ENCODE measurements around the gene DENR.

Gene DENR

GRCh38 chr12:122788387-122788786 is 35.8 kb downstream of the DENR start:
- no peaks in the 10 kb centered on the region; the same call in 1 of the 2 replicates for H3K36me3 ChIP-seq (ENCODE audit: insufficient read depth, low read length)
- no peaks in the 10 kb centered on the region for H3K4me1 ChIP-seq (ENCODE audit: insufficient read depth, low read length, severe bottlenecking)
- no peaks in the 10 kb centered on the region for H3K79me2 ChIP-seq (ENCODE audit: insufficient read depth, low read length)
- H2AFZ ChIP-seq (ENCODE audit: low read length): no peak overlapping the region
- no peak overlapping the region for H3K9ac ChIP-seq (ENCODE audit: low read length)
- H3K27ac ChIP-seq (ENCODE audit: low read depth, low read length, poor library complexity, severe bottlenecking): no peak overlapping the region
- no peaks in the 10 kb centered on the region for H3K9me3 ChIP-seq (ENCODE audit: low read length)
- H3F3A ChIP-seq (ENCODE audit: insufficient read depth, low read length): no peaks in the 10 kb centered on the region
- H3K4me3 ChIP-seq (ENCODE audit: low read depth, low read length, poor library complexity, severe bottlenecking): no peak overlapping the region
- no peak for TF ChIP-seq CTCF (IDR thresholded peaks at IDR 0.05; ENCODE audit: low read length)
- TF ChIP-seq EZH2 (IDR thresholded peaks at IDR 0.05; ENCODE audit: borderline replicate concordance, low read length): no peak
- H3K27me3 ChIP-seq (ENCODE audit: insufficient read depth, low read length): no peaks in the 10 kb centered on the region
- no peaks in the 10 kb centered on the region for H3K9me2 ChIP-seq (ENCODE audit: low read depth, low read length)
- H4K20me1 ChIP-seq (ENCODE audit: insufficient read depth, low read length): no peaks in the 10 kb centered on the region
- no peak overlapping the region for H3K4me2 ChIP-seq (ENCODE audit: low read length)

- no peaks in the 10 kb centered on the region for H3K9me2 ChIP-seq (ENCODE audit: low read depth, low read length)
- no peak overlapping the region for H2AFZ ChIP-seq (ENCODE audit: low read length)
- H3K4me3 ChIP-seq (ENCODE audit: low read depth, low read length, poor library complexity, severe bottlenecking): no peak overlapping the region
- no peak overlapping the region for H3K27ac ChIP-seq (ENCODE audit: low read depth, low read length, poor library complexity, severe bottlenecking)
- H3K9me3 ChIP-seq (ENCODE audit: low read length): no peaks in the 10 kb centered on the region
- H3K4me2 ChIP-seq (ENCODE audit: low read length): no peak overlapping the region
- H3K4me1 ChIP-seq (ENCODE audit: insufficient read depth, low read length, severe bottlenecking): no peaks in the 10 kb centered on the region
- no peaks in the 10 kb centered on the region for H3K79me2 ChIP-seq (ENCODE audit: insufficient read depth, low read length)
- no peaks in the 10 kb centered on the region for H3F3A ChIP-seq (ENCODE audit: insufficient read depth, low read length)
- no peaks in the 10 kb centered on the region for H3K27me3 ChIP-seq (ENCODE audit: insufficient read depth, low read length)
- no peaks in the 10 kb centered on the region; the same call in 1 of the 2 replicates for H3K36me3 ChIP-seq (ENCODE audit: insufficient read depth, low read length)
- TF ChIP-seq CTCF (IDR thresholded peaks at IDR 0.05; ENCODE audit: low read length) (no peak), EZH2 (IDR thresholded peaks at IDR 0.05; ENCODE audit: borderline replicate concordance, low read length) (no peak)
- H4K20me1 ChIP-seq (ENCODE audit: insufficient read depth, low read length): no peaks in the 10 kb centered on the region
- H3K9ac ChIP-seq (ENCODE audit: low read length): no peak overlapping the region
Measured at GRCh38 chr12:122789637-122790036, 37.0 kb downstream of the DENR start.

GRCh38 chr12:122790393-122791075 is 37.9 kb downstream of the DENR start:
- Histone ChIP-seq H3K27ac (ENCODE audit: low read depth, low read length, poor library complexity, severe bottlenecking) (no peak overlapping the region), H2AFZ (ENCODE audit: low read length) (no peak overlapping the region), H3K79me2 (ENCODE audit: insufficient read depth, low read length) (no peaks in the 10 kb centered on the region), H3K36me3 (ENCODE audit: insufficient read depth, low read length) (no peaks in the 10 kb centered on the region; the same call in 1 of the 2 replicates), H3K4me2 (ENCODE audit: low read length) (no peak overlapping the region), H3K9me3 (ENCODE audit: low read length) (no peaks in the 10 kb centered on the region), H4K20me1 (ENCODE audit: insufficient read depth, low read length) (no peaks in the 10 kb centered on the region), H3K27me3 (ENCODE audit: insufficient read depth, low read length) (no peaks in the 10 kb centered on the region), H3K9me2 (ENCODE audit: low read depth, low read length) (no peaks in the 10 kb centered on the region), H3K9ac (ENCODE audit: low read length) (no peak overlapping the region), H3K4me3 (ENCODE audit: low read depth, low read length, poor library complexity, severe bottlenecking) (no peak overlapping the region), H3K4me1 (ENCODE audit: insufficient read depth, low read length, severe bottlenecking) (no peaks in the 10 kb centered on the region), H3F3A (ENCODE audit: insufficient read depth, low read length) (no peaks in the 10 kb centered on the region)
- TF ChIP-seq EZH2 (IDR thresholded peaks at IDR 0.05; ENCODE audit: borderline replicate concordance, low read length) (no peak), CTCF (IDR thresholded peaks at IDR 0.05; ENCODE audit: low read length) (no peak)
